GM21723 (cell line): ENCODE measurements around the gene IGFLR1.
"Not testable (repeated sequence)": the region's sequence is repeated elsewhere in the genome, so short reads cannot be mapped to it uniquely, and the experiment has no call there.

Experiments
- ATAC-seq: cut with Tn5 transposase; IDR thresholded peaks from one replicate; pipeline ENCODE4 v1.9.1; 2021; ENCODE audit warnings: mild to moderate bottlenecking, moderate library complexity; ENCODE audit not compliant: unreplicated experiment

The IGFLR1 gene

DNA sequence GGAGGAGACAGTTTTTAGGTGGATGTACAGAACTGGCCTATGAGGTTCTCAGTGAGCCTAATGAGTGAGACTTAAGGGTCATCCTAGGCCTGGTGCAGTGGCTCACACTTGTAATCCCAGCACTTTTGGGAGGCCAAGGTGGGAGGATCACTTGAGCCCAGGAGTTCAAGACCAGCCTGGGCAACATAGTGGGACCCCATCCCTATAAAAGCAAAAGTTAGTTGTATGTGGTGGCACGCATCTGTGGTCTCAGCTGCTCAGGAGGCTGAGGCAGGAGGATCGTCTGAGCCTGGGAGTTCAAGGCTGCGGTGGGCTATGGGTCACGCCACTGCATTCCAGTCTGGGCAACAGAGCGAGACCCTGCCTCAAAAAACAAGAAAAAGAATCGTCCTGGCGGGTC, 18.1 kb downstream of the IGFLR1 start:
- not testable (repeated sequence) for ATAC-seq

DNA sequence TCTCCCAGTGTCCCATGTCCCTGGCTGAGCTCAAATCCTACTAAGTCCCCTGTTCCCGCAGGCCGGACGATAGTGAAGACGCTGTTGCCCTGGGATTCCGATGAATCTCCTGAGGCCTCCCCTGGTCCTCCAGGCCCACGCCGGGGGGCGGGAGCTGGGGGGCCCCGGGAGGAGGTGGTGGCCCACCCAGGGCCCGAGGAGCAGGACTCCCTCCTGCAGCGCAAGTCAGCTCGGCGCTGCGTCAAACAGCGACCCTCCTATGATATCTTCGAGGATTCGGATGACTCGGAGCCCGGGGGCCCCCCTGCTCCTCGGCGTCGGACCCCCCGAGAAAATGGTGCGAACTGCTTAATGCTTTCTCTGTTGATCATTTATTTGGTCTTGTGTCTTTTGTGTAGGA, 18.6 kb downstream of the IGFLR1 start:
- no peak for ATAC-seq

DNA sequence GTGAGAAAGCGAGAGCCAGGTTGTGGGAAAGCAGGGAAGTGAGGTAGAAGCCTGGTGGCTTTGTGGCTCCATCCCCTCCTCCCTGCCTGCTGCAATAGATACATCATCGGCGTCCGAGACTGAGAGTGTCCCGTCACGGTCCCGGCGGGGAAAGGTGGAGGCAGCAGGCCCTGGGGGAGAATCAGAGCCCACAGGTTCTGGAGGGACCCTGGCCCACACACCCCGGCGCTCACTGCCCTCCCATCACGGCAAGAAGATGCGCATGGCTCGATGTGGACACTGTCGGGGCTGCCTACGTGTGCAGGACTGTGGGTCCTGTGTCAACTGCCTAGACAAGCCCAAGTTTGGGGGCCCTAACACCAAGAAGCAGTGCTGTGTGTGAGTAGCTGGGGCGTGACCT, 19.4 kb downstream of the IGFLR1 start:
- ATAC-seq: no peak

DNA sequence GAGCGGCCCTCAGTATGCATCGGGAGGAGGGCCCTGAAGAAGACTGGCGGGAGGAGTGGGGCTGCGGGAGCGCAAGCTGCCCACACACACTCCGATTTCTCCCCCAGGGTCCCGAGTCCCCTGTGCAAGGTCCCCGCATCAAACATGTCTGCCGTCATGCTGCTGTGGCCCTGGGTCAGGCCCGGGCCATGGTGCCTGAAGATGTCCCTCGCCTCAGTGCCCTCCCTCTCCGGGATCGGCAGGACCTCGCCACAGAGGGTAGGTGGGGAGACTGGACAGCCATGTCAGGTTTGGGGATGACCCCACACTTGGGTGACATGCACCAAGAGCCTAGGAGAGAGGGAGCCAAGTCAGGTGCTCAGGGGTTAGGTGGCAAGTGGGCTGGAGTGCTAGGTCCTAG, 19.8 kb downstream of the IGFLR1 start:
- no peak for ATAC-seq

DNA sequence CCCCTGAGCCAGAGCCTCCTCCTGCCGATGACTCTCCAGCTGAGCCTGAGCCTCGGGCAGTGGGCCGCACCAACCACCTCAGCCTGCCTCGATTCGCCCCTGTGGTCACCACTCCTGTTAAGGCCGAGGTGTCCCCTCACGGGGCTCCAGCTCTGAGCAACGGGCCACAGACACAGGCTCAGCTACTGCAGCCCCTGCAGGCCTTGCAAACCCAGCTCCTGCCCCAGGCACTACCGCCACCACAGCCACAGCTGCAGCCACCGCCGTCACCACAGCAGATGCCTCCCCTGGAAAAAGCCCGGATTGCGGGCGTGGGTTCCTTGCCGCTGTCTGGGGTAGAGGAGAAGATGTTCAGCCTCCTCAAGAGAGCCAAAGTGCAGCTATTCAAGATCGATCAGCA, 20.9 kb downstream of the IGFLR1 start:
- no peak for ATAC-seq

DNA sequence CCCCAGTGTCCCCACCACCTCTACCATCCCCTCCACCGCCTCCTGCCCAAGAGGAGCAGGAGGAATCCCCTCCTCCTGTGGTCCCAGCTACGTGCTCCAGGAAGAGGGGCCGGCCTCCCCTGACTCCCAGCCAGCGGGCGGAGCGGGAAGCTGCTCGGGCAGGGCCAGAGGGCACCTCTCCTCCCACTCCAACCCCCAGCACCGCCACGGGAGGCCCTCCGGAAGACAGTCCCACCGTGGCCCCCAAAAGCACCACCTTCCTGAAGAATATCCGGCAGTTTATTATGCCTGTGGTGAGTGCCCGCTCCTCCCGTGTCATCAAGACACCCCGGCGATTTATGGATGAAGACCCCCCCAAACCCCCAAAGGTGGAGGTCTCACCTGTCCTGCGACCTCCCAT, 21.6 kb downstream of the IGFLR1 start:
- ATAC-seq: no peak

DNA sequence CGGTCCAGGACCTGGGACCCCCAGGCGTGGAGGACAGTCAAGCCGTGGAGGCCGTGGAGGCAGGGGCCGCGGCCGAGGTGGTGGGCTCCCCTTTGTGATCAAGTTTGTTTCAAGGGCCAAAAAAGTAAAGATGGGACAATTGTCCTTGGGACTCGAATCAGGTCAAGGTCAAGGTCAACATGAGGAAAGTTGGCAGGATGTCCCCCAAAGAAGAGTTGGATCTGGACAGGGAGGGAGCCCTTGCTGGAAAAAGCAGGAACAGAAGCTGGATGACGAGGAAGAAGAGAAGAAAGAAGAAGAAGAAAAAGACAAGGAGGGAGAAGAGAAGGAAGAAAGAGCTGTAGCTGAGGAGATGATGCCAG, 22.1 kb downstream of the IGFLR1 start:
- ATAC-seq: no peak

DNA sequence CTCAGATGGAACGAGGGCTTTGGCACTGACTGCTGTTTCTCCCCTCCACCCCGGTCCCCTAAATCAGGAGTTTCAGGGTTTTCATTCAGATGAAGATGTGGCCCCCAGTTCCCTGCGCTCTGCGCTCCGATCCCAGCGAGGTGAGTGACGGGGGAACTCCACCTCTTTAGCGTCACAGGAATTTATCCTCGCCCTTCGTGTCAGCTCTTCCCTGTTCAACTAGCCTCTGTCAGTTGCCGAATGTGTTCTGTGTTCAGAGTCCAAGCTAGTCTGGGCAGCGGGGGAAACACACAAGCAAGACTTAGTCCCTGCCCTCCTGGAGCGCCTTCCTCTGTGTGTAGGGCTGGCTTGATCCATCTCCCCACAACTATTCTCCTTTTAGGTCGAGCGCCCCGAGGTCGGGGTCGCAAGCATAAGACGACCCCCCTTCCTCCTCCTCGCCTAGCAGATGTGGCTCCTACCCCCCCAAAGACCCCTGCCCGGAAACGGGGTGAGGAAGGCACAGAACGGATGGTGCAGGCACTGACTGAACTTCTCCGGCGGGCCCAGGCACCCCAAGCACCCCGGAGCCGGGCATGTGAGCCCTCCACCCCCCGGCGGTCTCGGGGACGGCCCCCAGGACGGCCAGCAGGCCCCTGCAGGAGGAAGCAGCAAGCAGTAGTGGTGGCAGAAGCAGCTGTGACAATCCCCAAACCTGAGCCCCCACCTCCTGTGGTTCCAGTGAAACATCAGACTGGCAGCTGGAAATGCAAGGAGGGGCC, 22.7 kb downstream of the IGFLR1 start:
- ATAC-seq: no peak

DNA sequence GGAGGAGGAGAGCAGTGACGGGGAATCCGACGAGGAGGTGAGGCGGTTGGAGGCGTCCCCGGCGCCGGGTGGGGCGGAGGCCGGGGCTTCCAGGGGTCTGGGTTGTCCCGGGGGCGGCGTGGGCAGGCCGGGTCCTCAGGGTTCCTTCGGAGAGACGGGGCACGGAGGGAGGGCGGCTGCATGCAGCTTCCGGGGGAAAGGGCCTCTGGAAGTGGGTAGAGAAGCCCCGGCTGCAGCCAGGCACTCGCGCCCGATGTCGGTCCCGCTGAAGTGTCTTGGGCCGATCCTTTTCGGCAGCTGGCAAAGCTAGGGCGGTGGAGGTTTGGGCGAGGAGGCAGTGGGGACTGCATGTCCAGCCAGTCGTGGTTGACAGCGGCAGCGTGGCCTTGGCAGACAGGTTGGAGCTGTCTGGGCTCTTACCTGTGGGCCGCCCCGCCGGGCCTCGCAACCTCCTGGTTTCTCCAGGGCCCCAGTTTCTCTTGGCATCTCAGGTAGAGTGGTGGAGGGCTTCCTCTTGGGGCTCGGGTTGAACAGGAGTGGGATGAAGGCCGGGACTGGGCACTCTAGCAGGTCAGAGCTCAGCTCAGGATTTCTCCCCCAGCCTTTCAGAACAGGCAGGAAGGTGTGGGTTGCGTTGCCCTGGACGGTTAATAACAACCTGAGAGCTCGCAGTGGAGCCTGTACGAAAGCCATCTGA, 23.8 kb downstream of the IGFLR1 start:
- ATAC-seq: peak; percentile 1

DNA sequence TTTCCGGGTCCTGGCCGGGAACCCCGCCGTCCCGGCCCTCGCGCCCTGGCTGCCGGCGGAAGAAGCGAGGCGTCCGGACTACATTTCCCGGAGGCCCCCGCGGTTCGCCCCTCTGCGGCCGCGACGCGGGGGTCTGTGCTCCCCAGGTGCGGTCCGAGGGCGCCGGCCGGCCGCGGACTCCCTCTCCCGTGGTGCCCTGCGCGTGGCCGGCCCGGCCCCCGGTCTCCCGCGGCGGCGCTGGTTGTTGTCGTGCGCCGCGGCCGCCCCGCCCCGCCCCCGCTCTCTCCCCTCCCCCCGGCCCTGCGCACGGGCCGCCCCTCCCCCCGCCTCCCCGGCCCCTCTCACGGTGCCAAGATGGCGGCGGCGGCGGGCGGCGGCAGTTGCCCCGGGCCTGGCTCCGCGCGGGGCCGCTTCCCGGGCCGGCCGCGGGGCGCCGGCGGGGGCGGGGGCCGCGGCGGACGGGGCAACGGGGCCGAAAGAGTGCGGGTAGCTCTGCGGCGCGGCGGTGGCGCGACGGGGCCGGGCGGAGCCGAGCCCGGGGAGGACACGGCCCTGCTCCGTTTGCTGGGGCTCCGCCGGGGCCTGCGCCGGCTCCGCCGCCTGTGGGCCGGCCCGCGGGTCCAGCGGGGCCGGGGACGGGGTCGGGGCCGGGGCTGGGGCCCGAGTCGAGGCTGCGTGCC, 24.4 kb downstream of the IGFLR1 start, which contains the start of gene KMT2B:
TSS of gene KMT2B (plus strand) at position 339 of the 680 bp plus-strand sequence. CDS start at position 355, 16 bp downstream.
- peak; percentile 39 for ATAC-seq

DNA sequence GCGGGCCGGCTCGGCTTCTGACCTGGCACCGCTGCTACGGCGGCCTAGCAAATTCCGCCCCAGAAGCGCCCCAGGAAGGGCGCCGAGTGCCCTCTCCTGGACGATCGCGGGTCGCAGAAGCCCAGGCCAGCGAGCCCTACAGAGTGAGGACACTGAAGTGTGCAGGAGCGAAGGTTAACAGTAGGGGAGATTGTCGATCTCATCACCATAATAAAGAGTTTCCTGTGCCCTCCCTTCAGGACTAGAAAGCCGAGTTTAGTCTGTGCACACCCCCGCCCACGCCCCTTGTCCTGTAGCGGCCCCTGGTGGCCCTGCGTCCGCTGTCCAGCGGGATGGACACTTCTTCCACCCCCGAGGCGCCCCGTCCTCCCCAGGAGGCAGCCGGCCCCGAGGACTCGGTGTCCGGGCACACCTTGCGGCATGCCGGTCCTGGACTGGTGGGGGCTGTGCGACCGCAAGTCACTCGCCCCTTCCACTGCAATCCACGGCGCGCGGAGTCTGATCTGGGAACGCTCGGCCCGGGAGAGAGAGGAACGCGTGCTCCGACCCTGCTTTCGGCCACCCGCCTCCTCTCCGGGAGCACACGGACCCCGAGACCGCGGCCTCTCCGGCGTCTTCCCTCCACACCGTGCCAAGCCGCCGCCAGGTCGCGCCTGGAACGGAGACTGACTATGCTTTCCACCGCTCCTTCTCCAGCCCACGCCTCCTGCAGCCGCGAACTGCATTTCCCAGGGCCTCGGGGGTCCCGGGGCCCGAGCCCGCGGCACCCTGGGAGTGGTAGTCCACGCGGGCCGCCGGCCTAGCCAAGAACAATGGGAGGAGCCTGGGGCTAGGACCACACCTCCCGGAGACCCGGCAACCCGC, 25.2 kb downstream of the IGFLR1 start:
- peak; percentile 51 for ATAC-seq

DNA sequence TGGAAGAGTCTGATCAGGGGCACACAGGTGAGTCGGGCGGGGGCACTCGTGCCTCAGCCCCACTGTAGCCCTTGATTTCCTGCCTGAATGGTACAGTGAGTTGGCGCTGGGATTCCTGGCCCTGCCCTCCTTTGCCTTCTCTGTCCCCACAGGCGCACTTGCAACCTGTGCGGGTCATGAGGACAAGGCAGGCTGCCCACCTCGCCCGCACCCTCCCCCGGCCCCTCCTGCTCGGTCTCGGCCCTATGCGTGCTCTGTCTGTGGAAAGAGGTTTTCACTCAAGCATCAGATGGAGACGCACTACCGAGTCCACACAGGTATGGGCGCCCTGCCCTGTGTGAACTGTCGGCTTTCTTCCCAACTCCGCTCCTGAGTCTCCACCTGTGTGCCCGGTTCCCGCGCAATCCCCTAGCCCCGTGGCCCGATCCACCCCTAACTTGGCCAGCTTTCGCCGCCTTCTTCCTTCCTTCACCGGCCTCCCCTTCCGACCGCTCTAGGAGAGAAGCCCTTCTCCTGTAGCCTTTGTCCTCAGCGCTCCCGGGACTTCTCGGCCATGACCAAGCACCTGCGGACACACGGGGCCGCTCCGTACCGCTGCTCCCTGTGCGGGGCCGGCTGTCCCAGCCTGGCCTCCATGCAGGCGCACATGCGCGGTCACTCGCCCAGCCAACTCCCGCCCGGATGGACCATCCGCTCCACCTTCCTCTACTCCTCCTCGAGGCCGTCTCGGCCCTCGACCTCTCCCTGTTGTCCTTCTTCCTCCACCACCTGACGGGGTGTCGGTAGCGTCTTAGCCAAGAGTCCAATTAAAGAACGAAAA, 26.1 kb downstream of the IGFLR1 start:
- ATAC-seq: peak; percentile 2

DNA sequence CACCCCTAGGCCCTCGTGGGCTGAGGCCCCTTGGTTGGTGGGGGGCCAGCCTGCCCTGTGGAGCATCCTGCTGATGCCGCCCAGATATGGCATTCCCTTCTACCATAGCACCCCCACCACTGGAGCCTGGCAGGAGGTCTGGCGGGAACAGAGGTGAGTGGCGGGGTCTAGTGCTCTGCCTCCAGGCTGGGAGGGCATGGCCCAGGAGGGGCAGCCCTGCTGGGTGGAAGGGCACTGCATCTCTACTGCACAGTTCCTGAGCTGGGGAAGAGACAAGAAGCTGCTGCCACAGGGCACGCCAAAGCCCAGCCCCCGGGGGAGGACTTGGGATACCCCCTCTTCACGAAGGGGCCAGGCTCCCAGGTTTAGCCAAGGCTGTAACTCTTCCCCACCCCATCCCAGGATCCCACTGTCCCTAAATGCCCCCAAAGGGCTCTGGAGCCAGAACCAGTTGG, 26.9 kb downstream of the IGFLR1 start:
- no peak for ATAC-seq

DNA sequence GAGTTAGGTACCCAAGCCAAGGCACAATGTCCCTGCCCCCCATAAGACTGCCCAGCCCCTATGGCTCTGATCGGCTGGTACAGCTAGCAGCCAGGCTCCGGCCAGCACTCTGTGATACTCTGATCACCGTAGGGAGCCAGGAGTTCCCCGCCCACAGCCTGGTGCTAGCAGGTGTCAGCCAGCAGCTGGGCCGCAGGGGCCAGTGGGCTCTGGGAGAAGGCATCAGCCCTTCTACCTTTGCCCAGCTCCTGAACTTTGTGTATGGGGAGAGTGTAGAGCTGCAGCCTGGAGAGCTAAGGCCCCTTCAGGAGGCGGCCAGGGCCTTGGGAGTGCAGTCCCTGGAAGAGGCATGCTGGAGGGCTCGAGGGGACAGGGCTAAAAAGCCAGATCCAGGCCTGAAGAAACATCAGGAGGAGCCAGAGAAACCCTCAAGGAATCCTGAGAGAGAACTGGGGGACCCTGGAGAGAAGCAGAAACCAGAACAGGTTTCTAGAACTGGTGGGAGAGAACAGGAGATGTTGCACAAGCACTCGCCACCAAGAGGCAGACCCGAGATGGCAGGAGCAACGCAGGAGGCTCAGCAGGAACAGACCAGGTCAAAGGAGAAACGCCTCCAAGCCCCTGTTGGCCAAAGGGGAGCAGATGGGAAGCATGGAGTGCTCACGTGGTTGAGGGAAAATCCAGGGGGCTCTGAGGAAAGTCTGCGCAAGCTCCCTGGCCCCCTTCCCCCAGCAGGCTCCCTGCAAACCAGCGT, 27.5 kb downstream of the IGFLR1 start:
- ATAC-seq: no peak

DNA sequence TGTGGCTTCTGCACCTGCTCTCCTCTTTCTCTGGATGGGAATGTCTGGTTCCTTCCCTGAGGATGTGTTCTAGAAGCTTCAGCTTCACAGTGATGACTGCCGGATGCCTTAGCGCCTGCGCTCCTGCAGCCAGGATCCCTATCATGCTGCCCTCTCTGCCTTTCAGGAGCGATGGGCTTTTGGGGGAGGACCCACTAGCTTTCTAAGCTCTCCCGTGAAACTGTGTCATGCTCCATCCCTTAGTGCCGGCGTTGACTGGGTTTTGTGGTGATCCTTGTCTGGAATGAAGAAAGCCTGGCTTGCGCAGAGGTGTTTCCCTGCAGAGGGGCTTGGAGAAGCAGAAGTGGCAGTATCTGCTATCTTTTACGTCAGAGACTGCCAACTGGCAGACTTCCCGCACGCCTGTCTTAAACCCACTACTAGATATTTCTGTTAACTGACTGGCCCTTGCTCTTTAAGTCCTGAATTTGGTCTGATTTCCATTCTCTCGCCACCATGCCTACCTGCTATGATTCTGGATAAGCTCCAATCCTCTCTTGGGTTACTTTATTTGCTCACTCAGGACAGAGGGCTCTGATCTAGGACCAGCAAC, 28.3 kb downstream of the IGFLR1 start:
- no peak for ATAC-seq

DNA sequence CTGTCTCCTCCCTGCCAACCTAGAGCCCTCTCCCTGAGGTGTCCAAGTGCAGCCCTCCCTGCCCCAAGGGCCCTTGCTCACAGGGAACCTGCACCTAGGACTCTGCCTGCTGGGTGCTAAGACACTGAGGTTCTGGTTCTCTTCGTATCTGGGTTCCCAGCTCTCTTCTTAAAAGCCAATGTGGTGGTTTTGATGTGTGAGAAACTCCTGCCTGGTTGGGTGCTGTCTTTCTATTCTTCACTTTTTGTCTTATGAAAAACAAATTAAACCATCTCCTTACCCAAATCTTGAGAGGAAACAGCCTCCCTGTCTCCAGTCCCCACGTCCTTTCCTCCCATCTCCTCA, 28.8 kb downstream of the IGFLR1 start:
- no peak for ATAC-seq

DNA sequence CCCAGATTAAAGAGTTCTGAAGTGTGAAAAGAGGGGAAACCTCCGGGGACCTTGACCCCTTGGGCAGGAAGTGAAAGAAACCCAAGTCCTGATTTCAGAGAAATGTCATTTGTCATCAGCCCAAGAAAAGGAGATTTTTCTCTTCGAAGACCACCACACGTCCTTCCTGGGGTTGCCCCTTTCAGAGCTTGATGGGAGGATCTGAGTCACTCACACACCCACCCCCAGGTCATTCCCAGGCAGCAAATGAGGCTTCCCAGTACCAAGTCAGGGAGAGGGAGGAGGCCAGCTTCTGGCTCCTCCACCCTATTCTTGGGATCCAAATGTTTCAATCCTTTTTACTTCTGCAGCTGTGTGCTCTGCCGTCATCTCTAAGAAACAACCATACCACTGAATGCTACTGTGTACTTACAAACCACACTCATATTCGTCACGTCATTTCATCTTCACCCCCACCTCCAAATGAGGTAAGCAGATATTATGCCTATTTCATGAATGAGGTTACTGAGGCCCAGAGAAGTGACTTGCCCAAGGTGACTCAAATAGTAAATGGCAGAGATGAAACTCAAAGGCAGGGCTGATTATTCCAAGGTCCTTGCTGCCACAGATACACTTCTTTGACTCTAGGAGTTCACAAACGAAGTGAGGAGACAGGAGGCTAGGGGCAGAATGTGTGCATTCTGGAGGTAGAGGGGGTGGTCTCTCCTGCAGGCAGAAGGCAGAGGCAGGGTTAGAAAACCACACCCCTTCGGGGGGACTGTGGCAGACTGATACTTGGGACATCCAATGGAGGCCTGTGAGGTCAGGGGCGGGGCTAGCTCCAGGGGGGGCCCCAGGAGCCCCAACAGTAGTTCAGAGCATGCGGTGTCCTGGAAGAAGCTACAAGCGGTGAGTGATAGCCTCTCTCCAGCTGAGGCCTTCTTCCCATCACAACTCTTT, 29.4 kb downstream of the IGFLR1 start:
- ATAC-seq: peak; percentile 16
